Measurements from ENCODE around the gene NSG2.

The NSG2 gene

DNA sequence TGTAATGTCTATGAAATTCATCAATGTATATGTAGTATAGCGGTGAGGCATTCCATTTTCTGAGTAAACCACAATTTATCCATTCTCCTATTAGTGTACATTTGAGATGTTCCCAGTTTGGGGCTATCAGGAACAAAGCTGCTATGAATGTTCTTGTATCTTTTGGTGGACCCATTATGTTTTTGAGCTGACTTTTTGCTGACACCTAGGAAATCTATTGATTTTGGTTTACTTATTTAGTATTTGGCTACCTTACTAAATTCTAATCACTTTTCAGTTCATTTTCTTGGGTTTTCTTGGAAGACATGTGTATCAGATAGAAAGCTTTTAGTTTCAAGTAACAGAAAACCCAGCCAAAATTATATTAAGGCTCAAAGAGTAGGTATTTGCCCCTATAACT lies 13.7 kb downstream of the NSG2 start:
- DNase-seq (ENCODE audit: low read depth in 2 of 2) = no peak

DNA sequence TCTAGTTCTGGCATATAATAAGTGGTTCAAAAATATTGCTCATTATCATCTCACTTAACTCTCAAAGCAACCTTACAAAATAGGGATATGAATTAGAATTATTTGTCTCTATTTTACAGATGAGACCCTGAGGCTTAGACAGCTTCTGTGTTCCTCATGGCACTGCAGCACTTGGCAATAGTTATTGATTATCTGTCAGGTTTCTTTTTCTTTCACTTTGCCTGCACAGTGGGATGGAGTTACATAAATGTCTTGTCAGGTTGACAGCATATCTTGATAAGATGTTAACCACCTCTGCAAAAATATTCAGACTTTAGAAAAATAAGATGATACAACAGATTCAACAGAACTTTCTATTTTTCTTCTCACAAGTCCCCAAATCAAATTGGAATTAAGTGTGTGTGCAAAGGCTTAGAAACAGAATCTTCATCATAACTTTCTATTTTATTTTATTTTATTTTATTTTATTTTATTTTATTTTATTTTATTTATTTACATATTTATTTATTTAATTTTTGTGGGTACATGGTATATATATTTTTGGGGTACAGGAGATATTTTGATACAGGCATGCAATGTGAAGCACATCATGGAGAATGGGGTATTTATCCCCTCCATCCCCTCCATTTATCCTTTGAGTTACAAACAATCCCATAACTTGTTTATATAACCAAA lies 17.7 kb downstream of the NSG2 start:
- DNase-seq (ENCODE audit: low read depth in 2 of 2) = no peak

GRCh38 chr5:174064171-174064570 lies 18.7 kb downstream of the NSG2 start:
- DNase-seq (ENCODE audit: low read depth in 2 of 2) = no peak

GRCh38 chr5:174065528-174066197 lies 20.2 kb downstream of the NSG2 start:
- no peak for DNase-seq (ENCODE audit: low read depth in 2 of 2)

GRCh38 chr5:174067499-174067898 lies 22.0 kb downstream of the NSG2 start:
- DNase-seq (ENCODE audit: low read depth in 2 of 2) = no peak

- no peak for DNase-seq (ENCODE audit: low read depth in 2 of 2)
Measured at GRCh38 chr5:174071484-174071883, 26.0 kb downstream of the NSG2 start.

- no peak for DNase-seq (ENCODE audit: low read depth in 2 of 2)
Measured at GRCh38 chr5:174073122-174073660, 27.7 kb downstream of the NSG2 start.

GRCh38 chr5:174074369-174074768 lies 28.9 kb downstream of the NSG2 start:
- no peak for DNase-seq (ENCODE audit: low read depth in 2 of 2)

- no peak for DNase-seq (ENCODE audit: low read depth in 2 of 2)
Measured at GRCh38 chr5:174078416-174078815, 32.9 kb downstream of the NSG2 start.

DNA sequence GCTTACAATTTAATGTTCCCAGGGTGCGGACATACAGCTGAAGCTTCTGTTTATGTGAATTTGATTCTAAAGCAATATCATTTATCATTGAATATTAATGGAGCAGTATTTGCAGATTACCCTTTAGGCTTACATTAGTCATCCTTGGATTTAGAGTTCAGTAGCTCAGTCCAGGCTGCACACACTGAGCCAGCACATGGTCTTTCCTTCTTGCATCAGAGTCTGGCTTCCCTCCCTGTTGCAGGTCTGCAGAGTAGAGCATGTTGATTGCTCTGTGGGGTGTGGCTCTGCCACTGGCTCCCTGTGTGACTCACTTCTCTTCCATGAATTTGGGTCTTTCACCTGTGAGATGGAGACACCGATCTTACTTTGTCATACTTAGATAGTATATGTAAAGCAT lies 36.8 kb downstream of the NSG2 start:
- no peak for DNase-seq (ENCODE audit: low read depth in 2 of 2)

DNA sequence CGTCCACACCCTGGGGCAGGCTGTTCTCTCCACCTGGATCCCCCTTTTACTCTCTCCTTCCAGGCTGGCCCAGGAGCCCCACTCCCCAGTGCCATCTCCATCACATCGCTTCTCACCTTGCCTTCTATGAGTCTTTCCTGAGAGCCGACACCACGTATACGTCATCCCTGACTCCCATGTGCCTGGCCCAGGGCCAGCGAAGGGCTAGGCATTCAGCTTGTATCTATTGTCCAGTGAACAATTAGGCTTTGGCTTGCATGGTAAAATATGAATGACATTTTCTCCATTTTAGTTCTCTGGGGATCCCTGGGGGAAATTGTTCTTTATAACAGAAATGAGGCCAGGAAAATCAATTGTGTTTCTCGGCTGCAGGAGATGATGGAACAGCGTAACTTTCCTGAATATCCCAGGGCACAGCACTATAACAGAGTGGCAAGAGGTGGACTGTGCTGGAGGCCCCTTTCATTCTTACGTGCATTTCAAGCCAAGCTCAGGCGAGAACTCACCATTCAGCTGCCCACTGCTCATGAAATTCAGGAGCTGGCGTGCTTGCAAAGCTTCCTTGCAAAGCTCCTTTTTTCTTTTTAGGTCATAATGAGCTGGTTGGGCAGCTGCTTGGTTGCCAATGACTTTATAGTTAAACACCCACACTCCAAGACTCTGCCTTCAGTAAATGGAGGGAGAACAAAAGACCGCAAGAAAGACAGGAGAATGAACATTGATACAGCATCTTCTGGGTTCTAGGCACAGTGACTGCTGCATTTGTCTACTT lies 37.7 kb downstream of the NSG2 start:
- no peak for DNase-seq (ENCODE audit: low read depth in 2 of 2)

DNA sequence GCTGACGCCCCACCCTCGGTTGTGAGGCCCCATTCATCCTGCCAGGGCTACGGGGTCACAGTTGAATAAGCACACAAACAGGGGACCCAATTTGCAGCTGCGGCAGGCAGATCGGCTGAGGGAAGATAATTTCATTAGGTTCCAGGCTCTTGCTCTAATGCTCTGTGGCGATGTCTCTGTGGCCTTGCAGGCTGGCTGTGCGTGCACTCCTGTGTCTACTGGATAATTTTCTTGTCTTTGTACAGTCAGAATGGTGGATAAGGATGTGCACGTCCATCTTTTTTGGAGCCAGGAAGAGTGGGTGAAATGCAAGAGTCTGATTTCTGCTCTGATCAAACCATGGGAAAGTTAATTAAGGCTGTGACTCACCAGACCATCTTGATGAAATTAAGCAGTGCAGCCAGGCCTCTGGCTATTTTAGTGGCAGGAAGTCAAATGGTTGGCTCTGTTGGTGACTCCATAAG lies 39.2 kb downstream of the NSG2 start:
- no peak for DNase-seq (ENCODE audit: low read depth in 2 of 2)

DNA sequence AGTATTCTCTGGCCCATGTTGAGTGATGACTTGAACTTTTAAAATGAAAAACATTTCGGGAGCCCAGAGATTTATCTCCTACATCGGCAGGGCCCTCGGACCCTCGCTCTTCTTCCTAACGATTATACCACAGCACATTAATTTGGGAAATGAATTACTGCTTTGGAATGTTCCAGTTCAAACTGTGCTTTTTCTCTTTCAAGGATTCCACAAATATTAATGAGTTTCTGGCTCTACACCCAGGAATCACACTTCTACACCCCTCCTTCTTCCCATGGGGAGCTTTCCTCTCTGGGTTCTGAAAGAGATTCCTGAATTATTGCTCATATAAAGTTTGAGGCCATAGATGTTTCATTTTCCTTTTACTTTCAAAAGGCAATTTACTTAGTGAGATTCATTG lies 41.2 kb downstream of the NSG2 start:
- DNase-seq (ENCODE audit: low read depth in 2 of 2) = no peak

DNA sequence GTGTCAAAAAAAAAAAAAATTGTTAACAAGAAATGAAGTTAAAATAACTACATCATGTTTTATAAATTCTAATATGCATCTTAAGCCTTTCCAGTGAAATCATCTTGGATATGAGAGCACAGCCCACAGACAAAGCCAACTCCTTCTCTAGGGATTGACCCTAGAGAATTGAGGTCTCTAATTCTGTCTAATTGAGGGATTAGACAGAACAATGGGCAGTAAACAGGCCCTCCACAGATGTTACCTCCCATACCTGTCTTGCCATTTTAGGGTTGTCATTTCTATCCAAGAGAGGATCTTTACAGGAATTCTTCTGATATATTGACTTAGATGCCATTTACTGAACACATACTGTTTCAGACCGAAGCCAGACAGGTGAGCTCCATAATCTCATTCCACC lies 42.3 kb downstream of the NSG2 start:
- DNase-seq (ENCODE audit: low read depth in 2 of 2) = no peak

- no peak for DNase-seq (ENCODE audit: low read depth in 2 of 2)
Measured at GRCh38 chr5:174090129-174090528, 44.6 kb downstream of the NSG2 start.

DNA sequence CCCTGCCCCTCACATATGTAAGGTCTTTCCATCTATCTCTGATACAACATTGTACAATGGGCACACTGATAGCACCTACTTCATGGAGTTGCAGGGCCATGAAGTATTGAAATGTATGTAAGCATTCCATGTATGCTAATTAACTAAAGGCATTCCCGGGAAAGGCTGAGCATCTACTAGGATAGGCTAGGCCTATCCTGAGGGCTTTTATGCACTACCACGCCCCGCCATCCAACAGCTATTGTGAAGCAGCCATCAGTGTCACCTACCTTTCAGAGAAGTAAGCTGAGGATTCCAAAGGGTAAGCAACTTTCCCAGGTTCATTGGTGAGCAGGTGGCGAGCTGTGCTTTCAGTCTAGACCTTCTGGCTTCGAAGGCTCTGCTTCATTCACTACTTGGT lies 47.6 kb downstream of the NSG2 start:
- DNase-seq (ENCODE audit: low read depth in 2 of 2) = no peak

DNA sequence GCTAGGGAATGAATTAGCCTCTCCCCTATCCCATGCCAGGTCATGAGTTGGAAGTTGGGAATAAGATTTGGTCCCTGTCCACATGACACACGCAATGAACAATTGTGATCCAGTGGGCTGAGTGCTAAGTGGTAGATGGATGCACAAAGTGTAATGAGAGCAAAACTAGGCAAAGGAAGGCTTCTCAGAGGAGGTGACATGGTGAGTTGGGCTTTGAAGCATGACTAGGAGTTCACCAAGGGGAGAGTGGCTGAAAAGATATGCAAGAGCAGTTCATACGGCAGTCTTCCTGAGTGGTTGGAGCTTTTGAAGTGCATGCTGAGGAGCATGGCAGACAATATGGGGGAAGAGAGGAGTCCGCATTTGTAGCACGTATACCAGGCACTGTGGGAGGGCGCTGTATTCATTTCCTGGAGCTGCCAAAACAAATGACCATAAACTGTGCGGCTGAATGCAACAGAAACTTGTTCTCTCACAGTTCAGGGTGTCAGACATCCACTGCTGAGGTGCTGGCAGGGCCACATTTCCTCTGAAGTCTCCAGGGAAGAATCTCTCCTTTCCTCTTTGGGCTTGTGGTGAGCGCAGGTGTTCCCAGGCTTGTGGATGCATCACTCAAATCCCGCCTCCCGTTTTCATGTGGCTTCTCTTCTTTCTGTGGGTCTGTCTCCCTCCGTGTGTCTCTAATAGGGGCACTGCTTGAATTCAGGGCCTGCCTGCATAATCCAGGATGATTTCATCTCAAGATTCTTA lies 49.5 kb downstream of the NSG2 start:
- no peak for DNase-seq (ENCODE audit: low read depth in 2 of 2)

GRCh38 chr5:174096619-174097018 lies 51.1 kb downstream of the NSG2 start:
- no peak for DNase-seq (ENCODE audit: low read depth in 2 of 2)

- DNase-seq (ENCODE audit: low read depth in 2 of 2) = no peak
Measured at GRCh38 chr5:174097486-174098185, 52.1 kb downstream of the NSG2 start.

DNA sequence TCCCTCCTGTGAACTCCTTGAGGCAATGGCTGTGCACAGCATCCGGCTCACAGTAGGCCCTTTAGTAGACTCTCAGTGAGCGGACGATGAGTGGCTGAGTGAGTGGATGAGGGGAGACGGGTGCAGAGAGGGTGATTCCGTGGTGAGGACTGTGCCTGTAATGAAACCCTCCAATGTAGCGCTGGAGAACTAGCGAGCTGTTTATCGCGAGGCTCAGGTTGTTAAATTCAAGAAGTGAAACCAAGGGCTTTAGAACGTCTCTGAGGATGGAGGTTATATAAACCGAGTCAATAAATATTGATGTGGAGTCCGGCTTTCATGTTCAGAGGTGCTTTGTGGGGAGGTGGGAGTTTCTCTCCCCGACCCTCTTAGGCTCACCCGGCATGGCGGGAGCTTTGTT lies 53.2 kb downstream of the NSG2 start:
- DNase-seq (ENCODE audit: low read depth in 2 of 2) = no peak

DNA sequence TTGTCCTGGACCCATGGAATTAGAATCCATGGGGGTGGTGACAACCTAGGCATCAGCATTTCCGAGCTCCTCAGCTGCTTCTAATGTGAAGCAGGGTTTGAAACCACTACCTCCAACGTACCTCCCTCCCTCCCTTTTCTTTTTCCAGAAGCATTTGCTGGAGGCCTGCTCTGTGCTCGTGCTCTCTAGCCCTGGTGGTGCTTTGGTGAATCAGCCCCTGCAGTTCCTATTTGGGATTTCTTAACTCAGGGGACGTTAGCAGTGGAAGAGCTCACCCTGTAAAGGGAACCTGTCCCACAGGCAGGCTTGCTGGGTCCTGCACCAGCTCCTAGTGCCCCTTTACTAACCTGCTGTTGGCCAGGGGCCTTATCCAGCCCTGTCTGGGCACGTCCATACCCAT lies 55.0 kb downstream of the NSG2 start:
- no peak for DNase-seq (ENCODE audit: low read depth in 2 of 2)
